Measurements from ENCODE around the gene VIT. TPM values are rescaled to one million over a fixed set of nuclear protein-coding genes. Genes with fewer than 3 reads are reported as not detected.

The VIT gene, protein sequence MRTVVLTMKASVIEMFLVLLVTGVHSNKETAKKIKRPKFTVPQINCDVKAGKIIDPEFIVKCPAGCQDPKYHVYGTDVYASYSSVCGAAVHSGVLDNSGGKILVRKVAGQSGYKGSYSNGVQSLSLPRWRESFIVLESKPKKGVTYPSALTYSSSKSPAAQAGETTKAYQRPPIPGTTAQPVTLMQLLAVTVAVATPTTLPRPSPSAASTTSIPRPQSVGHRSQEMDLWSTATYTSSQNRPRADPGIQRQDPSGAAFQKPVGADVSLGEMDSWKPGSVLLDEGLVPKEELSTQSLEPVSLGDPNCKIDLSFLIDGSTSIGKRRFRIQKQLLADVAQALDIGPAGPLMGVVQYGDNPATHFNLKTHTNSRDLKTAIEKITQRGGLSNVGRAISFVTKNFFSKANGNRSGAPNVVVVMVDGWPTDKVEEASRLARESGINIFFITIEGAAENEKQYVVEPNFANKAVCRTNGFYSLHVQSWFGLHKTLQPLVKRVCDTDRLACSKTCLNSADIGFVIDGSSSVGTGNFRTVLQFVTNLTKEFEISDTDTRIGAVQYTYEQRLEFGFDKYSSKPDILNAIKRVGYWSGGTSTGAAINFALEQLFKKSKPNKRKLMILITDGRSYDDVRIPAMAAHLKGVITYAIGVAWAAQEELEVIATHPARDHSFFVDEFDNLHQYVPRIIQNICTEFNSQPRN
- total RNA-seq (2022; extraction: Qiagen RNA extraction; ENCODE audit: low read depth) = 0.05 TPM in 1 of 5 replicates, not detected in the others

DNA sequence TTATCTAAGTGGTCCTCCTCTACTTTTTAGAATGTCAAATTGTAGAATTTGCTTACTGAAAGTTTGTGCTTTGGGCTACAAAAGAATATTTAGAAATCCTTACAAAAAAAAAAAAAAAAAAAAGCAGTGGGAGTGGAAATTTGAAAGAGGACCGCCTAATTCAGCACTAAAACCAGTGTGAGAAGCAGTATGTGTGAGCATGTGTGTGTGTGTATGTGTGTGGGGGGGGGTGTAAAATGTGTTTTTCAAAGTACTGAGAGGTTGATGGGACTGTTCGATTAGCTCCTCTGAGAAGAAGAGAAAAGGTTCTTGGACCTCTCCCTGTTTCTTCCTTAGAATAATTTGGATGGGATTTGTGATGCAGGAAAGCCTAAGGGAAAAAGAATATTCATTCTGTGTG, at the start of gene VIT:
TSS of gene VIT (plus strand) at position 175 of the 400 bp plus-strand sequence. CDS start 19,664 bp downstream, outside the sequence.

Other genes with a start within 250 kb of the VIT start
- gene FEZ2, start 98.5 kb upstream of the VIT start, total RNA-seq (2022; extraction: Qiagen RNA extraction; ENCODE audit: low read depth) = 40.7 to 54.9 TPM (median 48.7 TPM) in 5 replicates

Measured in A549 treated with DMSO at 1 μM for 4 hours (cell line).